ENCODE measurements around the gene UCP3. TPM values are rescaled to one million over a fixed set of nuclear protein-coding genes. Genes with fewer than 3 reads are reported as not detected.

Gene UCP3
- total RNA-seq, 1 donor: 1.7 TPM

DNA sequence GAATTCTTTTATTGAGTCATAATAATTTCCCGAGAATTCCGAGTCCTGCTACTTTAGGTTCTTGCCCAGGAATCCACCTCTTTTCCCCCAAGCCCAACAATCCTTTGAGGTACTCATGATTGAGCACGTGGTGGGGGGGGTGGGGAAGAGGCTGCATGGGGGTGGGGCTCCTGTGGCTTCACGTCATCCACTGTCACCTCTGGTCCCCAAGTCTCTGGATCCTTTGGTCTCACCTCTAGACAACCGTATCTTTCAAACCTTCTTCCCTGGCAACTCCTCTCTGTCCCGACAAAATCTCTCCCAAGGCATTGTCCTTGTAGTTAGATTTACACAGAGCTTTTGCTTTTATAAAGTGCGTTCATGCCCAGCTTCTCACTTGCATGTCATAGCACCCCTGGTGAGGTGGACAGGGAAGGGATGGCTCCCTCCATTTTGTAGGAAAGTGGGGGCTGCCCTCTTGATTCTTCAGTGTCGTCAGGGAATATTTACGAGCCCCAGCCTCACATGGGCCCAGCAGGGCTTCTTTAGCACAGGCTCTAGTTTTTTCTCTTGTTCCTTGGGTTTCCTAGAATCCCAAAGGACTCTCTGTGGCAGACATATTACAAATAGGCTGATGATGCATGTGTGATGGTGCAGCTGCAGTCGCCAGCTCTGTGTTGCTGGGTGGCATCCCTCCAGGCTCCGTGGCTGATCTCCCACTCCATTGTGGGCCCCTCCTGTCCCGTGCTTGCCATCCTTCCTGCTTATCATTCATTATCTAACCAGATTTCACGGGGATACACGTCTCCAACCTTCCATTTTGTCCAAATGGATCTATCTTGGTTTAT is 8.4 kb downstream of the UCP3 start:
- DNase-seq (ENCODE audit: low read depth): no peak
- TF ChIP-seq CTCF (IDR thresholded peaks at IDR 0.05; ENCODE audit: insufficient read depth, low read depth, low read length): no peak

DNA sequence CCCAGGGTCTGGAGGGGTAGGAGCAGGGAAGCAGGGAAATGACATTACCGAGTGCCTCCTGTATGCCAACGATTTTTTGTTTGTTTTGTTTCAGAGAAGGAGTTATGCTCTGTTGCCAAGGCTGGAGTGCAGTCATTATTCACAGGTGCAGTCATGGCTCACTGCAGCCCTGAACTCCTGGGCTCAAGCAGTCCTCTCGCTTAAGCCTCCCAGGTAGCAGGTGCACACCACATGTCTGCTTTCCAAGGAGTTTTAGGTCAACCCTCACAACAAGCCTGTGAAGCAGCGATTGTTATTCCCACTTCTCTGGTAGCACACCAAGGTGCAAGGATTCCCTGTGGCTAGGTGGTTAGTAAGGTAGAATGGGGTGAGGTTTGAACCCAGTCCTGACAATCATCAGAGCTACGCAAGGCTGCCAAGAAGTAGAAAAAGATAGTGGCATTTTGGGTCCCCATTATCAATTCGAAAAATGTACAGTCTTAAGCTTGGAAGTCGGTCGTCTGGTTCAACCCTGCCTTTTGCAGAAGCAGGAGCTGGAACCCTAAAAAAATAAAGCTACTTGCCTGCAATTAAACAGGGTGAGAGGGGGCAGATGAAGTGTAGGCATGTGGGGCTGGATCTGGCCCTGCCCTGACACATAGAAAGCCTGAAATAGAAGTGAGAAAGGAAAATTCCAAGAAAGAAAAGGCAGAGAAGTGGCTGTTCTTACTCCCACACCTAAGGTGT is 9.1 kb downstream of the UCP3 start:
- DNase-seq (ENCODE audit: low read depth): no peak
- TF ChIP-seq CTCF (IDR thresholded peaks at IDR 0.05; ENCODE audit: insufficient read depth, low read depth, low read length): no peak
- no peak overlapping the region for H3K4me3 ChIP-seq (ENCODE audit: low read depth, low read length)

More for the DNA sequence above, 8.4 kb downstream of the UCP3 start:
- H3K4me3 ChIP-seq (ENCODE audit: low read depth, low read length): no peak overlapping the region

- TF ChIP-seq CTCF (IDR thresholded peaks at IDR 0.05; ENCODE audit: insufficient read depth, low read depth, low read length): no peak
- H3K4me3 ChIP-seq (ENCODE audit: low read depth, low read length): no peak overlapping the region
- no peak for DNase-seq (ENCODE audit: low read depth)
These were observed 9.9 kb downstream of the UCP3 start for GRCh38 chr11:73998846-73999575.

DNA sequence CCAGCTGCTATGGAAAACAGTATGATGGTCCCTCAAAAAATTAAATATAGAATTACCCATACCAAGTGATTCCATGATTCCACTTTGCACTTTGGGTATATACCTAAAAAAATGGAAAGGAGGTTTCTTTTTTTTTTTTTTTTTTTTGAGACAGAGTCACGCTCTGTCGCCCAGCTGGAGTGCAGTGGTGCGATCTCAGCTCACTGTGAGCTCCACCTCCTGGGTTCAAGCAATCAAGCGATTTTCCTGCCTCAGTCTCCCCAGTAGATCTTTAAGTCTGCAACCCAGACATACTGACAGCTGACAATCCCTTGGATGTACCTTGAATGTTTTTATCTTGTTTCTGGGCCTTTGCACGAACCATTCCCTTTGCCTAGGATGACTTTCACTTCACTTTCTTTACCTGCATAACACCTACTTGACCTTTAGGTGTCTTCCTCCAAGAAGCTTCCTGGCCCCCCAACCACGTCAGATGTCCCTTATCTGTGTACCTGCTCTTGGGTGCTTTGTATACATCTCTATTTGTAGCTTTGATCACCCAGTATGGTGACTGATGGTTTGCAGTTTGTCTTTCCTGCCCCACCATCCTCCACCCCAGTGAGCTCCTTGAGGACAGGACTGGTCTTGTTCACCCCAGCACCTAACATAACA is 11.6 kb downstream of the UCP3 start:
- no peak overlapping the region for H3K4me3 ChIP-seq (ENCODE audit: low read depth, low read length)
- DNase-seq (ENCODE audit: low read depth): no peak
- no peak for TF ChIP-seq CTCF (IDR thresholded peaks at IDR 0.05; ENCODE audit: insufficient read depth, low read depth, low read length)

GRCh38 chr11:73996161-73996747 is 12.6 kb downstream of the UCP3 start:
- no peak for TF ChIP-seq CTCF (IDR thresholded peaks at IDR 0.05; ENCODE audit: insufficient read depth, low read depth, low read length)
- H3K4me3 ChIP-seq (ENCODE audit: low read depth, low read length): no peak overlapping the region
- no peak for DNase-seq (ENCODE audit: low read depth)

GRCh38 chr11:73995731-73996130 is 13.2 kb downstream of the UCP3 start:
- H3K4me3 ChIP-seq (ENCODE audit: low read depth, low read length): no peak overlapping the region
- TF ChIP-seq CTCF (IDR thresholded peaks at IDR 0.05; ENCODE audit: insufficient read depth, low read depth, low read length): no peak
- DNase-seq (ENCODE audit: low read depth): no peak
